K562 (cell line): Measurements from ENCODE around the gene ZNF292. TPM values are rescaled to one million over a fixed set of nuclear protein-coding genes. Genes with fewer than 3 reads are reported as not detected.

Experiments used
- ATAC-seq: fragments of 200-7000 bp; cut with Tn5 transposase; 3 replicates; pipeline ENCODE4 v1.9.1; 2020; ENCODE audit warnings: moderate library complexity
- BruUV-seq: library from RNA; stranded (reverse); fragments of 400-500 nt; replicated peaks from 2 replicates; lab custom pipeline; 2021; lab: Mats Ljungman, UMichigan
- CTCF ChIA-PET: fragments of 300-600 bp; formaldehyde crosslinking; extraction: SDS; loops from one replicate; lab custom pipeline; 2021; ENCODE audit warnings: low intra/inter-chr PET ratio; lab: Yijun Ruan, JAX
- POLR2A ChIA-PET: fragments of 300-600, 350-650 bp; sonication (Branson Sonifier 250); formaldehyde crosslinking; extraction: SDS; loops from one replicate; lab custom pipeline; 2021; ENCODE audit warnings: antibody characterized with exemption, inconsistent platforms; lab: Yijun Ruan, JAX
- DNase-seq, 4 experiments: peaks; one replicate each; pipeline versions ENCODE4 v3.0.0 to v3.0.0-alpha.2; 2011 to 2018; ENCODE audit warnings: low spot score in 3 of 4, mixed read lengths in 3 of 4; ENCODE audit errors: extremely low read depth in 1 of 4
- FAIRE-seq: peaks from 2 replicates; lab custom pipeline; 2011; peaks lifted over from hg19 to GRCh38; lab: Jason Lieb, UNC
- H2AFZ ChIP-seq: 2 replicates; pipeline ENCODE4 v1.6.0; 2011; ENCODE audit warnings: low read depth, low read length, control low read depth, inconsistent platforms
- H3K27ac ChIP-seq: fragments of 200-600 bp; 3 replicates; pipeline ENCODE4 v1.8.0; 2011; ENCODE audit warnings: low read depth, mild to moderate bottlenecking, control low read depth, inconsistent platforms, low read length, moderate library complexity, mixed read lengths; ENCODE audit errors: extremely low read depth
- H3K27me3 ChIP-seq, 2 experiments: fragments of 300-600 bp in 1 of 2; 2 replicates in 1 of 2; 3 replicates in 1 of 2; pipeline versions ENCODE4 v1.6.0 to v1.8.0; 2011; ENCODE audit warnings: inconsistent platforms in 2 of 2, low read length in 2 of 2, mild to moderate bottlenecking in 1 of 2, mixed read lengths in 1 of 2, moderate library complexity in 1 of 2; ENCODE audit not compliant: control insufficient read depth in 2 of 2, insufficient read depth in 2 of 2
- H3K36me3 ChIP-seq: fragments of 300-600 bp; 3 replicates; pipeline ENCODE4 v1.8.0; 2011; ENCODE audit warnings: mild to moderate bottlenecking, low read length, inconsistent platforms; ENCODE audit not compliant: control insufficient read depth, insufficient read depth
- H3K4me1 ChIP-seq, 2 experiments: fragments of 200-600 bp in 1 of 2; replicated peaks in 1 of 2; 2 replicates in 1 of 2; 3 replicates in 1 of 2; pipeline versions ENCODE4 v1.5.1 to v1.8.0; 2011; ENCODE audit warnings: inconsistent platforms in 2 of 2, low read length in 2 of 2, mild to moderate bottlenecking in 1 of 2, mixed read lengths in 1 of 2, moderate library complexity in 1 of 2; ENCODE audit not compliant: control insufficient read depth in 2 of 2, insufficient read depth in 2 of 2
- H3K4me2 ChIP-seq: 2 replicates; pipeline ENCODE4 v1.6.1; 2011; ENCODE audit warnings: low read length, control low read depth, inconsistent platforms, mixed read lengths; ENCODE audit not compliant: insufficient read depth
- H3K4me3 ChIP-seq: fragments of 200-600 bp; sonication (generic), shearing (Covaris generic); 2 replicates; pipeline ENCODE4 v1.5.1; 2016; ENCODE audit warnings: control low read depth, inconsistent platforms
- H3K79me2 ChIP-seq: fragments of 200-600 bp; 3 replicates; pipeline ENCODE4 v1.8.0; 2011; ENCODE audit warnings: low read length, inconsistent platforms; ENCODE audit not compliant: control insufficient read depth, insufficient read depth
- H3K9ac ChIP-seq, 2 experiments: 2 replicates each; pipeline versions ENCODE4 v1.6.0 to v1.6.1; 2011; ENCODE audit warnings: low read depth in 2 of 2, low read length in 2 of 2, control low read depth in 1 of 2, inconsistent platforms in 1 of 2, mild to moderate bottlenecking in 1 of 2, mixed read lengths in 1 of 2; ENCODE audit not compliant: insufficient read depth in 1 of 2
- H3K9me1 ChIP-seq: one replicate; pipeline ENCODE4 v1.6.0; 2011; ENCODE audit warnings: inconsistent platforms, mild to moderate bottlenecking, low read length, moderate library complexity; ENCODE audit not compliant: control insufficient read depth, insufficient read depth
- H3K9me3 ChIP-seq: replicated peaks from 2 replicates; pipeline ENCODE4 v1.5.1; 2011; ENCODE audit warnings: low read depth, low read length, inconsistent platforms; ENCODE audit not compliant: control insufficient read depth, insufficient read depth
- H4K20me1 ChIP-seq: replicated peaks from 2 replicates; pipeline ENCODE4 v1.6.1; 2011; ENCODE audit warnings: low read length, inconsistent platforms, mixed read lengths; ENCODE audit not compliant: control insufficient read depth, insufficient read depth
- CREM ChIP-seq: IDR thresholded peaks from 2 replicates; pipeline ENCODE4 v1.6.1; 2014; ENCODE audit warnings: antibody characterized with exemption, low read depth
- MBD1 ChIP-seq: fragments of 250-450 bp; sonication (Bioruptor Pico); IDR thresholded peaks from 2 replicates; pipeline ENCODE4 v1.8.0; 2022; ENCODE audit warnings: inconsistent platforms
- MCM2 ChIP-seq: fragments of 450-650 bp; IDR thresholded peaks from 2 replicates; pipeline ENCODE4 v1.6.1; 2017; ENCODE audit warnings: low read depth, mild to moderate bottlenecking
- MYC ChIP-seq, 2 experiments: fragments of 250-450 bp in 1 of 2; sonication (Bioruptor Pico) in 1 of 2; IDR thresholded peaks; 2 replicates each; pipeline versions ENCODE4 v1.5.1 to v1.6.1; 2012 to 2021; ENCODE audit warnings: low read depth in 2 of 2, borderline replicate concordance in 1 of 2, improper control_type of control experiment in 1 of 2, low read length in 1 of 2, mild to moderate bottlenecking in 1 of 2, moderate library complexity in 1 of 2
- NFATC3 ChIP-seq: fragments of 450-650 bp; IDR thresholded peaks from 2 replicates; pipeline ENCODE4 v1.6.1; 2017; ENCODE audit warnings: mild to moderate bottlenecking
- NFIX ChIP-seq: fragments of 250-450 bp; sonication (Bioruptor Pico); IDR thresholded peaks from 2 replicates; pipeline ENCODE4 v1.4.0; 2020; ENCODE audit warnings: low read depth, mild to moderate bottlenecking, moderate library complexity
- NFXL1 ChIP-seq: fragments of 450-650 bp; formaldehyde crosslinking; IDR thresholded peaks from 2 replicates; pipeline ENCODE4 v1.4.0; 2021; ENCODE audit warnings: mild to moderate bottlenecking
- NR3C1 ChIP-seq: sonication (generic); formaldehyde crosslinking; IDR thresholded peaks from 2 replicates; pipeline ENCODE4 v1.8.1; 2022; ENCODE audit warnings: missing genetic modification reagents
- SNIP1 ChIP-seq: fragments of 450-650 bp; IDR thresholded peaks from 2 replicates; pipeline ENCODE4 v1.7.1; 2017; ENCODE audit warnings: low read depth, mild to moderate bottlenecking
- TCFL5 ChIP-seq: fragments of 250-450 bp; sonication (Bioruptor Pico); conservative IDR thresholded peaks from 2 replicates; pipeline ENCODE4 v1.6.1; 2021; ENCODE audit warnings: mild to moderate bottlenecking, moderate library complexity, matching md5 sums
- TRIM28 ChIP-seq: fragments of 450-650 bp; IDR thresholded peaks from 2 replicates; pipeline ENCODE4 v1.6.1; 2017
- ZBTB26 ChIP-seq: fragments of 450-650 bp; formaldehyde crosslinking; IDR thresholded peaks from 2 replicates; pipeline ENCODE4 v1.4.0; 2022; ENCODE audit warnings: missing genetic modification characterization
- ZNF609 ChIP-seq: sonication (generic); formaldehyde crosslinking; IDR thresholded peaks from 2 replicates; pipeline ENCODE4 v1.8.1; 2023; ENCODE audit warnings: missing genetic modification reagents, mild to moderate bottlenecking, borderline replicate concordance
- in situ Hi-C: fragments of 300-500 bp; cut with MboI; formaldehyde crosslinking; loops from 4 replicates; pipeline ENCODE4 v1.15.0; 2018; ENCODE audit warnings: inconsistent platforms, mixed read lengths
- intact Hi-C: fragments of 100-400 bp; cut with micrococcal nuclease; formaldehyde crosslinking; loops from 2 replicates; pipeline ENCODE4 v1.14.2; 2022
- polyA plus RNA-seq, 8 experiments: library from polyadenylated mRNA; depleted of rRNA in 4 of 8; stranded (reverse) in 5 of 8; unstranded in 3 of 8; fragments of >200 nt; fragmentation: Nextera tagmentation in 2 of 8; fragmentation: Illumina TruSeq in 1 of 8; extraction: Ambion mirVana in 2 of 8; extraction: Trizol in 1 of 8; gene quantifications; 2 replicates each; pipeline versions ENCODE4 v1.2.1 to v1.2.3, GENCODE V29; 2011 to 2014; ENCODE audit warnings: inconsistent platforms in 1 of 8, missing spikeins in 1 of 8
- total RNA-seq, 7 experiments: library from RNA; depleted of rRNA in 6 of 7; stranded (reverse); fragments of >200 nt in 6 of 7; fragmentation: Illumina TruSeq in 2 of 7; extraction: Trizol in 2 of 7; gene quantifications; 2 replicates each; pipeline versions ENCODE4 v1.2.1 to v1.2.3, GENCODE V29; 2011 to 2021; ENCODE audit warnings: low replicate concordance in 1 of 7

The ZNF292 gene
- total and polyA plus RNA-seq, 9 of the 15 experiments (the other 6 are each of a cell fraction or from before 2014, with no cell fraction given): 4.4 to 17.1 (median 12.8) TPM

GRCh38 chr6:87105823-87106222 lies 49.5 kb upstream of the ZNF292 start:
- H3K4me2 ChIP-seq: no peak overlapping the region
- no peaks in the 10 kb centered on the region for H3K9me1 ChIP-seq
- CTCF ChIA-PET: no interaction called here
- H3K4me1 ChIP-seq: no peaks in the 10 kb centered on the region
- ATAC-seq (no peak), FAIRE-seq (no peak), DNase-seq (no peak)
- no peak overlapping the region for H2AFZ ChIP-seq
- in situ Hi-C loops (no loop called here), intact Hi-C loops (no loop called here)
- no TSS peak for BruUV-seq
- H3K27ac ChIP-seq: no peak overlapping the region
- POLR2A ChIA-PET: no interaction called here
- no peaks in the 10 kb centered on the region for H3K79me2 ChIP-seq
- H3K9ac ChIP-seq: no peak overlapping the region
- no peaks in the 10 kb centered on the region for H3K9me3 ChIP-seq
- H3K27me3 ChIP-seq: peaks cover 0 to 5% of the 10 kb centered on the region in 2 experiments; a peak in 2 of 5 replicates
- H4K20me1 ChIP-seq: no peaks in the 10 kb centered on the region
- no peaks in the 10 kb centered on the region for H3K36me3 ChIP-seq
- H3K4me3 ChIP-seq: no peak overlapping the region
- TF ChIP-seq MBD1 (CRISPR knock-in tag) (no peak), NFXL1 (no peak), MYC (IDR thresholded peaks at IDR 0.05; ENCODE audit: low read depth, low read length) (no peak), MYC (CRISPR knock-in tag; IDR thresholded peaks at IDR 0.05; ENCODE audit: borderline replicate concordance, low read depth) (no peak), NFATC3 (no peak), SNIP1 (no peak), ZBTB26 (no peak), TCFL5 (CRISPR knock-in tag) (no peak), ZNF609 (no peak), MCM2 (no peak), NFIX (CRISPR knock-in tag) (no peak), TRIM28 (no peak), NR3C1 (CRISPR knock-in tag) (no peak), CREM (no peak)
